GM18867 (cell line): ENCODE results near the gene ZMYND8.
A peak's percentile ranks its signal among the peaks of the same experiment; 100 is the strongest.
"Not testable (repeated sequence)": the region's sequence is repeated elsewhere in the genome, so short reads cannot be mapped to it uniquely, and the experiment has no call there.

ENCODE experiments used
- ATAC-seq: cut with Tn5 transposase; IDR thresholded peaks from one replicate; pipeline ENCODE4 v1.9.1; 2021; ENCODE audit warnings: mild to moderate bottlenecking, moderate library complexity; ENCODE audit not compliant: unreplicated experiment

The ZMYND8 gene

DNA sequence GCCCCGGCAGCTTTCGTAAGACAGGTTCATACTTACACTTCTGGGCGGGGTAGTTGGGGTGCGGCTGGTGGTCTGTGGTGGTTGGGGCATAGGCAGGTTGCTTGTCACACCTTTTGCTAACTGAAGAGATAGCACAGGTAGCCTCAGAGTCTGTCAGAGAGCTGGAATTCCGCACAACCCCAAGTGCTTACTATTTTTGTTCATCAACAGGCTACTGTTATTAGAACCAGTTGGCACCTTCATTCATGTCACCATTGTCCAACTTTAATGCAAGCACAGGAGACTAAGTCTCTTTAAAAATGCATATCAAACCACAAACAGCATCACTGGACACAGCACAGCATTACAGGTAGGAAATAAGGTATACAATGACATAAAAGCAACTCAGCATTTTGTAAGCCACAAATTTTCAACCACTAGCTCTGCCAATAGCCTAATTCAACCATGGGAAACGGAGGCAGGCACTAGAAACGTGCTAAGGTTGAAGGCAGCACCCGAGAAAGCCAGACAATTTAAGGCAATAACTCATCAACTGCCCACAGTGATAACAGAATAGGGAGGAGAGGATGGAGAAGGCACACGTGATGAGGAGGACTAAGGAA, 143.8 kb downstream of the ZMYND8 start:
- ATAC-seq: no peak

DNA sequence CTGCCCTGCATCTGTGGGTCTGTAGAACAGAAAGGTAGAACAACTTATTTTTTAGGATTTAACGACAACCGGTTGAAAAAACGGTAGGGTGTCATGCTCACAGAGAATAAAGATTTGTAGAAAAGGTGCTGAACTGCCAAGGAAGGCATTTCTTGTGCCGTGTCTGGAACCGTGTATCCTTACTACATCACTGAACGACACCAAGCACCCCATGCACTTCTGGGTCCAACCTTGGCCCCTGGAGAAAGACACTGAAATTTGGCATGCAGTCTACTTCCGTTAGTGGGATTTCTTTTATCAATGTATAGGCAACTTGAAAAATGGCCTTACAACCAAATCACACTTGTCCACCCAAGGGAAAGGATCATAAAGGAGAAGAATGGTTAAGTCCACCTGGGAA, 145.5 kb downstream of the ZMYND8 start:
- ATAC-seq: no peak

DNA sequence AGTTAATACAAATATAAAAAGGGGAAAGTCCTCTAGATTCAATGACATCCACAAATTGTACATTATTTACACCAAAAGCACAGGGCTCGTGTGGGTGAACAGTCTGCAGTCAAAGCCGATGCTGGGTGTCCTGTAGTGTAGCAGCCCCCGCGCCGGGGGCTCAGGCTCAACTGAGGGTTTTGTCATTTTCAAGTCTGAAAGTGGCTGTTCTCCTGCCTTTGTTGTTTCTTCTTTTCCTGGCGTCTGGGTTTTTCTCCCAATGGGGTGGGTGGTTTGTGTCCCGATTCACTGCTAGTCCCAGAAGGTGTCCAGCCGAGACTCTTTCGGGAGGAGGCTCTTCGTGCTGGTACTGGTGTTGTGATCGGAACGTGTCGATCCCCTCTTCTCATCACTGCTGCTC, 146.0 kb downstream of the ZMYND8 start:
- no peak for ATAC-seq

DNA sequence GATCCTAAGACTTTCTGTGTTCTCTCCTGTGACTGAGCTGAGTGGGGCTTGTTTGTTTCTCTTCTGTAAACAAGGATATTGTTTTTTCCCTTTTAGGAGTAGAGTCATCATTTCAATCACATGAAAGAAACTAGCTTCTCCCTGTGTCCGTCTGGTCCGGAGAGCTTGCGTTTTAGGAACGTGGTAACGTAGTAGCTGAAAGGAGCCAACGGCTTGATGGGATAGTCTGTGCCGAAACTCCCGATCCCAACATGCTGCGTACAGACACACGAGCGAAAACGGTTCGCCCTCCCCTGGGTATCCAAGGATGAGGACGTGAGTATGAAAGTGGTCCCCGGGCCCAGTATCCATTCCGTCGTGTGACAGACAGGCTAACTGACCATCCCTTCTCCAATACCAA, 146.5 kb downstream of the ZMYND8 start:
- no peak for ATAC-seq

DNA sequence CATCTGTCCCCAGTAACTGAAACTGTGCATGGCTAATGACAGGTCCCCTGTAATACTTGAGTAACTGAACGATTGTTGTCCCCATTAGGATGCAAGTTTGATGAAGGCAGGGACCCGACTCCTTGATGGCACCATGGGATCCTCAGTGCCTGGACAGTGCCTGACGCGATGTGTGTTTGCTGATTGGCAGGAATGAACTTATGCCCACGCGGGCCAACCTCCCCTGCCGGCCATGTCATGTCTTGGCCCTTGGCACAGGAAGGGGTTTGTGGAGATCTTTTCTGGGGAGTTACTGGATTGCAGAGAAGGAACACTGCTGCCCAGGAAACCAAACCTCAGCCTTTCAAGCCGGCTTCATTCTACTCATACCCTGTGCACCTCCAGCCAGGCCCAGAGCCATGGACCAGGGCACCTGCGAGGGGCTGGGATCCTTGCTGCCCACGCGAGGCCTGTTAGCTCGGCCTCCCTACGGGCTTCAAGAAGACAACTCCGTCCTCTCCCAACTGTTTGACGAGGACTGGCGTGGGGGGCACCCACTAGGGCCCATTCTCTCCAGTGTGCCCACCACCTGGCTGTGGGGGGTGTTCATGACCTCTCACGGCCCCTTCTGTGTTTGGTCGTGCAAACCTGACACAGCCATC, 147.8 kb downstream of the ZMYND8 start:
- ATAC-seq: no peak

DNA sequence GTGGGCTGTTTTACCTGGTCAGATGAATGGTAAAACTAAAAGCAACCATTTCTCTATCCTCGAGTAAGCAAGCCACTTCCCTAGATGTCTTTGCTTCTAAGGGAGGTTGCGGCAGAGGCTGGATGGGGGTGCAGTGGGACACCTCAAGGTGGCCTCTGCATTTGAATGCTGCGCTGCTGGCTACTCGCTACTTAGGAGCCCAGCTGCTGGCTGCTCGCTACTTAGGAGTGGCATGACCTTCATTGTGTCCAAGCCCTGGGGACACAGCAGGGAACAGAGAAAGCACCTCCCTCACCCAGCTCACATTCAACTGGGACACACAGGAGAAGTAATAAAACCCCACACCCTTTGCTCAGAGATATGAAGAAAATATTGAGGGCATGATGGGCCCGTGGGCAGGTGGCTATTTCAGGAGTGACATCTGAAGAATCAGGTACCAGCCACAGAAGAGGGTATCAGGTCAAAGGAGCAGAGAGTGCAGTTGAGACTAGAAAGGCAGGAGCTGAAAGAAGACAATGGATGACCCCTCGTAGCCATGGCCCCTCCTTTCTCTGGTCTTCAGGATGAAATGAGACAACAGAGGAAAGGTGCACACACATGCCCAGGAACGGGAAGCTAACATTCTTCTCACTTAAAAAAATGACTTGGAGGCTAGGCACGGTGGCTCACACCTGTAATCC, 149.4 kb downstream of the ZMYND8 start:
- ATAC-seq: no peak

DNA sequence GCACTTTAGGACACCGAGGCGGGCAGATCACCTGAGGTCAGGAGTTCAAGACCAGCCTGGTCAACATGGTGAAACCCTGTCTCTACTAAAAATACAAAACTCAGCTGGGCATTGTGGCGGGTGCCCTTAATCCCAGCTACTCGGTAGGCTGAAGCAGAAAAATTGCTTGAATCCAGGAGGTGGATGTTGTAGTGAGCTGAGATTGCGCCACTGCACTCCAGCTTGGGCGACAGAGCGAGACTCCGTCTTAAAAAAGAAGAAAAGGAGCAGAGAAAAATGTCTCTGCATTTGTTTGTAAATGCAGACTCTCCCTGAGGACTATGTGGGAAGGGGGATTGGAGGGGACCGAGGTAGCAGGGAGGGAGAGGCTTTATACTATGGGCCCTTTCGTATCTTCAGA, 149.9 kb downstream of the ZMYND8 start:
- not testable (repeated sequence) for ATAC-seq

DNA sequence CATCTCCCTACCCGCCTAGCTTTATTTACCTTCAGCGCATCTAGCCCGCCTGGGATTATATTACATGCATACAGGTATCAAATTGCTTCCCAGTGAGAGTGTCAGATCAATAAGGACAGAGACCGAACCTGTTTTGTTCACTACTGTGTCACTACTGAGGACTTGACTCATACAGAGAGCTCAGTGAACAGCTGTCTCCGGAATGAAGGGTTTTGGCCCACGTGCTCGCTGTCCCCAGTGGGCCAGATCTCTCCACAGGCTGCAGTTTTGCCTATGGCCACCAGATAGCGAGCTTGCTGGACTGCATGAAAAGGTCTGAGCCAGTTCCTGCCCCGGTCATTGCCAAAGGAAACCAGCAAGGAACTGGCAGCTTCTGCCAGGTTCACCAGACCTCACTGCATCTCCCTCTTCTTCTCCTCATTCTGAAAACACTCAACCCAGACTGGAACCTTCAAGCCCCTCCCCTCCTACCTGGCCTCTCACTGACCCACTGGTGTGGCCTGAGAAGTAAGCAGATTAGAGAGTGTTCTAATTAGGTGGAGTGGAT, 150.8 kb downstream of the ZMYND8 start:
- ATAC-seq: no peak

DNA sequence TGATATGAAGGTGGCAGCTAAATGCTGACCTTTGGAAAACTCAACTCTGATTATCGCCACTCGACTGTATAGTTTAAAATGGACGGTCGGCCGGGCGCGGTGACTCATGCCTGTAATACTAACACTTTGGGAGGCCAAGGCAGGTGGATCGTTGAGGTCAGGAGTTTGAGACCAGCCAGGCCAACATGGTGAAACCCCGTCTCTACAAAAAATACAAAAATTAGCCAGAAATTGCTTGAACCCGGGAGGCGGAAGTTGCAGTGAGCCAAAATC, 151.7 kb downstream of the ZMYND8 start:
- not testable (repeated sequence) for ATAC-seq

DNA sequence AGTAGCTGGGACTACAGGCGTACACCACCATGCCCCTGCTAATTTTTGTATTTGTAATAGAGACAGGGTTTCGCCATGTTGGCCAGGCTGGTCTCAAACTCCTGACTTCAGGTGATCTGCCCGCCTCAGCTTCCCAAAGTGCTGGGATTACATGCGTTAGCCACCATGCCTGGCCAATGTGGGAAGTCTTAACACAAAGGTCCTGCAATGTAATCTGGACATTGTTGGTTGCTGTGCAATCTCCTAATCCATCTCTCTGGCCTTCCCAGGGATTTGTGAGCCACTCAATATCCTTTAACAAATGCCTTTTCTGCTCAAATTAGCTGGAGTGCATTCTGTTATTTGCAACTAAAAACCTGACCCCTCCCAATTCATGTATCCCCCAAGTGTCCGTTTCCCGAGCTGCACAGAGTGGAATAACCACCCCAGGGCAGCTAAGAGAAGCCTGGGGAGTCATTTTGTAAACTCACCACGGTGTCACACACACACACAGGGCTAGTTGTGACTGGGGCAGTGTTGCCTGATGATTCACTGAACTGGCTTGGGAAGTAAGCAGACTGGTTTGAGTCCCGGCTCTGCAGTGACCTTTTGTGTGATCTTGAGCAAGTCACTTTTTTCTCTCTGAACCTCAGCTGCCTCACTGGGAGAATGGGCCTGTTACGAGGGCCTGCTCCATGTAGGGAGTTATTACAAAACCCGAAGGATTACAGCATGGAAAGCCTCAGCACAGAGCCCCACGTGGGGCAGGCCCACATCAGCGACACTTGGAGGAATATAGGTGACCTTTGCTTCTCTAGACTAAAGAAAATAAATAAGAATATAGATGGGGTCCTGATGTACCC, 152.3 kb downstream of the ZMYND8 start:
- ATAC-seq: no peak

DNA sequence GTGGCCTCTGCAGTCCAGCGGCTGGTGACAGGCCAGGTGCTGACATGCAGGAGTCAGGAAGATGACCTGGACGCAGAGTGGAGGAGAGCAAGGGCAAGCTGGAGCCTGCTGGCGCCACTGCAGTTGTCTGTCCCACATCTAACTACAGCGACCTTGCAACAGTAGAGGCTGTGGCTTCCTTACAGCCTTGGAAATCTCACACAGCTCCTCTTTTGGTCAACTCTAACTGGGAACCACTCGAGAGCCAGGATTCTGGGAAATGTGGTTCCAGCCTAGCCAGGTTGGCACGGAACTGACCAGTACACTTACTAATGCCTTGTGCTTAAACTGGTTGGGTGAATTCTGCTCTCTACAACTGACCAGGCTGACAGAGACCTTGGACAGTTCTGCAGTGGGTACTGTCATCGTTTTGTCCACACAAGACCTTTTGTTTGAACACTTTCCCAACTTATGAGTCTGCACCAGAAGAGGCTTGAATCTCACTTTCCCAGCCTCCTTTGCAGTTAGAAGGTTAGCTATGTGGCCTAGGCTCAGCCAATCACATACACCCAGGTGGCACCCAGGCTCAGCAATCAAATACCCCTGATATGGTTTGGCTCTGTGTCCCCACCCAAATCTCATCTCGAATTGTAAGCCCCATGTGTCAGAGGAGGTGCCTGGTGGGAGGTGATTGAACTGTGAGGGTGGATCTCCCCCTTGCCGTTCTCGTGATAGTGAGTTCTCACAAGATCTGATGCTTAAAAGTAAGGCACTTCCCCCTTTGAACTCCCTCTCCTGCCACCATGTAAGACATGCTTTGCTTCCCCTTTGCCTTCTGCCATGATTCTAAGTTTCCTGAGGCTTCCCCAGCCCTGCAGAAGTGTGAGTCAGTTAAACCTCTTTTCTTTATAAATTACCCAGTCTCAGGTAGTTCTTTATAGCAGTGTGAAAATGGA, 153.5 kb downstream of the ZMYND8 start:
- ATAC-seq: no peak

DNA sequence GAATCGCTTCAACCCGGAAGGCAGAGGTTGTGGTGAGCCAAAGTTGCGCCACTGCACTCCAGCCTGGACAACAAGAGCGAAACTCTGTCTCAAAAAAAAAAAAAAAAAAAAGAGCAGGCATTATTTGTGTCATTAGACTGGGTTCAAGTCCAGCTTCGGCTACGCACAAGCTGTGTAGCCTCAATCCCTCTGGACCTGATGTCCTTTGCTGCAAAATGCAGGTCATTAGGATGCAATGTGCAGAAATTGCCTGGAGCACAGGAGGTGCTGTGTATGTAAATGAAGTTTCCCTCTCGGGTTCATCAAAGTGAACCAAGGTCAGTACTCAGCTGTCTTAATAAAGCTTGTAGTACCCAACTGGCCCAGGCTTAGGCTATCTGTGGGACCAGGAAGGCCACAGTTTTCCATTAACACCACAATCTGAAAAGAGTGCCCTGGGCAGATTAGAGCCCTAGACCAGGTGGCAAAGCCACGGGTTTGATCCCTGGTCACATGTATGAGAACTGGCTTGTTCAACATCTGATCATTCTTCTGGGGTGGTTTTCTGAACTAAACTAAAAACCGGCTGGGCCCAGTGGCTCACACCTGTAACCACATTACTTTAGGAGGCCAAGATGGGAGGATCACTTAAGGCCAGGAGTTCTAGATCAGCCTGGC, 155.3 kb downstream of the ZMYND8 start:
- ATAC-seq: no peak

DNA sequence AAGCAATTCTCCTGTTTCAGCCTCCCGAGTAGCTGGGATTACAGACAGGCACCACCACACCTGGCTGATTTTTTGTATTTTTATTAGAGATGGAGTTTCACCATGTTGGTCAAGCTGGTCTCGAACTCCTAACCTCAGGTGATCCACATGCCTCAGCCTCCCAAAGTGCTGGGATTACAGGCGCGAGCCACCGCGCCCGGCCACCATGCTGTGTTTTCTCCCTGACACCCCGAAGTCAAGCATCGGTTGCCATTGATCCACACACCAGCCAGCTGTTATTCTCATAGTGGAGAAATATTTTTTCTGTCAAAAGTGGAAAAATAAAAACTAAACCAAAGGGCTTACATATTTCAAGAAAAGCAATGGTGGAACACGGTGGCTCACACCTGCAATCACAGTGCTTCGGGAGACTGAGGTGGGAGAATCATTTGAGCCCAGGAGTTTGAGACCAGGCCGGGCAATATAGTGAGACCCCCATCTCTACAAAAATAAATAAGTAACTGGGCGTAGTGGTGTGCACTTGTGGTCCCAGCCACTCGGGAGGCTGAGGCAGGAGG, 157.4 kb downstream of the ZMYND8 start:
- ATAC-seq: no peak

DNA sequence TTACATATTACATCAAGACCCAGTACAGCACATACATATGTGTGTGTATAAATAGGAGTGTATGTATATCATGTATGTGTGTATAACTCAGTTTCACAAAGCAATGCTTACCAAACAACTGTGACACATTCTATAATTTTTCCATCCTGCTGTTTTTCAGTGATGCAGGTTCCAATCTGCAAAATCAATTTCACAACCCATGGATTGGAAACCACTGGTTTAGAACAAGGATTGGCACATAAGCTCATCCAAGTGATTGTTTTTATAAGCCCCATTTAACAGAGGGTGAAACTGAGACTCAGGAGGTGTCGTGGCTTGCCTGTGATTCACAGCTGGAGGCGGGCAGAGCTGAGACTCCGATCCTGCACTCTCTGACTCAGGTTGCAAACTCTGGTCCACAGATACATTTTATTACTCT, 158.2 kb downstream of the ZMYND8 start:
- ATAC-seq: no peak

DNA sequence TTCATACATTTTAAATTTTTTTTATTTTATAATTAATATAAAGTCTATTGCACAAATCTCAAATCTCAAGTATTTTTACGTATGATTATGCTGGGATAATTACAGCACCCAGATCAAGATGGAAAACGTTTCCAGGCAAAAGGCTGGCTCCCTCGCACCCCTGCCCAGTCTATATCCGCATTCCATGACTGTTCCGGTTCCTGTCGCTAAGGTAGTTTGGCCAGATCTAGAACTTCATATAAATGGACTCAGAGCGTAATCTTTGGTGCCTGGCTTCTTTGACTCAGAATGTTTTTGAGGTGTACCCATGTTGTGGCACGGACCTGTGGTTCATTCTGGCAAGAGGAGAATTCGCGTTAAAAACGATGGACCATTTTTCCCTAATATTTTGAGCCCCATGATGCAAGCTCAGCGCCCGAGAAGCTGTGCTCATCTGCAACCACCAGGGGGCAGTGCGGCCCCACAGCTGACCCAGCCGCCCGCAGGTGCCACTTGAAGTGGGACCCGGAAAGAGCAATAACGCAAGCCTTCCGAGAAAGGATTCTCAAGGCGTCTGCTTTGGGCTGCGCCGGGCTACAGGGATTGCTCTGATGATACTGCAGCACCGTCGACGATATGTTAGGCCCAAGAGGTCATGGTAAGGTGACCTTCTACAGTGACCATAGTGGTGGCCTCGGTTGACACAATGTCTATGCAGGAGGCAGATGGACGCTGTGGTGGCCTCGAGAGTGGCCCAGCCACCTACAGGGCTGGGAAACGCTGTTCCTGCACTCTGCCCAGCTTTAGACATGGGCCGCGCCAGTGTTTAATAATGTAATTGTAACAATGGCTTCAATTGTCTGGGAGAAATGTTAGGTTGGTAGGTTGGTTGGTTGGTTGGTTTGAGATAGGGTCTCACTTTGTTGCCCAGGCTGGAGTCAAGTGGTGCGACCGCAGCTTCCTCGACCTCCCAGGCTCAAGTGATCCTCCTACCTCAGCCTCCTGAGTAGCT, 160.1 kb downstream of the ZMYND8 start:
- peak; percentile 59 for ATAC-seq

DNA sequence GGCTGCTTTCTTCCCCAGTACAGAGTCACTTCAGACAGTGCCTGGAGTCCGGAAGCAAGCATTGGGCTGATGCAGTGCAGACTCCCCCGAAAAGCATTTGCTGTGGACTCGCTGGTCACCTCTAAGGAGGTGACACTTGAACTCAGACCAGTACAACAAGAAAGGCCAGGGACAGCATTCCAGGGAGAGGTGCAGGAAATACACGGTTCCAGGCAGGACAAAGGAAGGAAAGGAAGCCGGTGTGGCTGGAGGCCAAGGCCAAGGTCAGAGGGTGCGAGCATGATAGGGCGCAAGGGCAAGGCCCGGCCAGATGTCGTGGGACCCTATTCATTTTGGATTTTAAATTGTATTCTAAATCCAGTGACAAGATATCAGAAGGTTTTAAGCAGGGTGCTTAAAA, 160.9 kb downstream of the ZMYND8 start:
- no peak for ATAC-seq

DNA sequence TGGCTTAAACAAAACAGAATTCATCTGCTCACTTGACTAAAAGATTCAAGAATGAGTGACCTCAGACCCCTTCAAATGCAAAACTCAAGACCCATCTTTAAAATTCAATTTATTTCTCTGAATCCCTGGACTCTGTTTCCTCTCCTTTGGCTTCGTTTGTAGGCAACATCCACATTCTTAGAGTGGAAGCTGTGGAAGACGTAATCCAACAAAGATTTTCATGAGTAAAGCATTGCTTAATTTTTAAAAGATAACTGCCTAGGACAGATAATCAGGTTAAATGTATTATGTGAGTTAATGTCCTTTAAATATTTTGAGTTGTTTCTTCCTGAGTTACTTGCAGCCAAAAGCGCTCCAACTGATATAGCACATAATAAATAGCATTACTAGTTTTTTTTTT, 164.5 kb downstream of the ZMYND8 start:
- ATAC-seq: no peak

DNA sequence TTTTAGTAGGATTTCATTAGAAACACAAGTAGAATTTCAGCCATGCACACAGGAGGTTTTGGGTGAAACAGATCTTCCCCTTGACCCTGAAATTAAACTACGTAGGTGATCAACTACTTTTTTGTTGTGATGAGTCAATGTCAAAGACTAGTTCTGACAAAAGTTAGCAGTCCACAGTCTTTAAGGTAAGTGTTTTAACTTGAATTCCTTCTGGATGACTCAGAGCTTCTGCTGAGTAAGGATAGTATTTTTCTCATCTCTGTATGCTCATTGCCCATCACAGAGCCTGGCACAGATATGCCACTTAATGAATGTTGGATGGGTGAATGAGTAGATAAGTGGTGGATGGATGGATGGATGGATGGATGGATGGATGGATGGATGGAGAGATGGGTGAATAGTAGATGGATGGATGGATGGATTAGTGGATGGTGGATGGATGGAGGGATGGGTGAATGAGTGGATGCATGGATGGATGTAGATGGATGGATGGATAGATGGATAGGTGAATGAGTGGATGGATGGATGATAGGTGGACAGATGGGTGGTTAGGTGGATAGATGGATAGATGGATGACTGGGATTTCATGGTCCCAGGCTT, 165.3 kb downstream of the ZMYND8 start:
- no peak for ATAC-seq
